Trophoblast cell (in vitro differentiated cells and primary cell): ENCODE measurements around the gene RPL22.

Experiments used
- DNase-seq, 2 donors: peaks; one replicate each; pipeline ENCODE4 v3.0.0-alpha.2; 2016
- H2AFZ ChIP-seq: 2 replicates; pipeline ENCODE4 v1.6.1; 2013; ENCODE audit warnings: low read length, moderate library complexity, mild to moderate bottlenecking; ENCODE audit not compliant: insufficient read depth, poor library complexity
- H2AK5ac ChIP-seq: 2 replicates; pipeline ENCODE4 v1.6.1; 2013; ENCODE audit warnings: mild to moderate bottlenecking, low read length
- H2BK120ac ChIP-seq: 2 replicates; pipeline ENCODE4 v1.6.1; 2013; ENCODE audit warnings: low read length, mild to moderate bottlenecking, moderate library complexity; ENCODE audit not compliant: insufficient read depth, poor library complexity
- H2BK12ac ChIP-seq: 2 replicates; pipeline ENCODE4 v1.6.1; 2013; ENCODE audit warnings: mild to moderate bottlenecking, low read length, moderate library complexity
- H2BK5ac ChIP-seq: 2 replicates; pipeline ENCODE4 v1.6.1; 2013; ENCODE audit warnings: low read length, low read depth, moderate library complexity, mild to moderate bottlenecking; ENCODE audit not compliant: poor library complexity
- H3K14ac ChIP-seq: 2 replicates; pipeline ENCODE4 v1.6.1; 2013; ENCODE audit warnings: mild to moderate bottlenecking, low read length
- H3K18ac ChIP-seq: 2 replicates; pipeline ENCODE4 v1.6.1; 2013; ENCODE audit warnings: mild to moderate bottlenecking, low read length
- H3K23ac ChIP-seq: 2 replicates; pipeline ENCODE4 v1.6.1; 2013; ENCODE audit warnings: low read length
- H3K27ac ChIP-seq: 2 replicates; pipeline ENCODE4 v1.5.1; 2013; ENCODE audit warnings: low read depth, mild to moderate bottlenecking, inconsistent platforms, low read length, moderate library complexity
- H3K27me3 ChIP-seq: 2 replicates; pipeline ENCODE4 v1.6.1; 2013; ENCODE audit warnings: inconsistent platforms, mild to moderate bottlenecking, low read length, moderate library complexity; ENCODE audit not compliant: insufficient read depth
- H3K36me3 ChIP-seq, 2 experiments: 1 replicate in 1 of 2; 2 replicates in 1 of 2; pipeline ENCODE4 v1.6.1; 2013; ENCODE audit warnings: low read length in 2 of 2, mild to moderate bottlenecking in 2 of 2, moderate library complexity in 1 of 2; ENCODE audit not compliant: insufficient read depth in 2 of 2, control insufficient read depth in 1 of 2
- H3K4ac ChIP-seq: 2 replicates; pipeline ENCODE4 v1.6.1; 2013; ENCODE audit warnings: low read depth, mild to moderate bottlenecking, low read length, moderate library complexity
- H3K4me1 ChIP-seq, 2 experiments: 1 replicate in 1 of 2; 2 replicates in 1 of 2; pipeline ENCODE4 v1.6.1; 2013; ENCODE audit warnings: low read length in 2 of 2, mild to moderate bottlenecking in 2 of 2, moderate library complexity in 1 of 2; ENCODE audit not compliant: insufficient read depth in 2 of 2, control insufficient read depth in 1 of 2
- H3K4me2 ChIP-seq: 2 replicates; pipeline ENCODE4 v1.6.1; 2013; ENCODE audit warnings: inconsistent platforms, mild to moderate bottlenecking, low read length, moderate library complexity
- H3K4me3 ChIP-seq: 2 replicates; pipeline ENCODE4 v1.5.1; 2013; ENCODE audit warnings: mild to moderate bottlenecking, low read depth, low read length, inconsistent platforms
- H3K79me1 ChIP-seq: one replicate; pipeline ENCODE4 v1.6.1; 2013; ENCODE audit warnings: low read length
- H3K79me2 ChIP-seq: 2 replicates; pipeline ENCODE4 v1.6.1; 2013; ENCODE audit warnings: low read length, mild to moderate bottlenecking; ENCODE audit not compliant: control insufficient read depth, insufficient read depth, poor library complexity
- H3K9ac ChIP-seq: 2 replicates; pipeline ENCODE4 v1.6.1; 2013; ENCODE audit warnings: mild to moderate bottlenecking, low read length
- H3K9me3 ChIP-seq: 2 replicates; pipeline ENCODE4 v1.6.1; 2013; ENCODE audit warnings: low read depth, mild to moderate bottlenecking, control low read depth, inconsistent platforms, low read length; ENCODE audit not compliant: insufficient read depth
- H4K12ac ChIP-seq: 2 replicates; pipeline ENCODE4 v1.6.1; 2013; ENCODE audit warnings: low read depth, mild to moderate bottlenecking, low read length, moderate library complexity
- H4K8ac ChIP-seq: 2 replicates; pipeline ENCODE4 v1.6.1; 2013; ENCODE audit warnings: low read depth, mild to moderate bottlenecking, low read length, moderate library complexity
- H4K91ac ChIP-seq: one replicate; pipeline ENCODE4 v1.6.1; 2013; ENCODE audit warnings: low read depth, mild to moderate bottlenecking, low read length, moderate library complexity
- WGBS: extraction: QIAGEN DNeasy Blood & Tissue Kit; methylation state at CpG from one replicate; pipeline ENCODE4 v1.1.7; 2013; ENCODE audit warnings: missing lambda C conversion rate; ENCODE audit not compliant: insufficient read length, insufficient coverage; ENCODE audit errors: extremely low coverage; 5-methylcytosine and 5-hydroxymethylcytosine counted together

RPL22 gene

GRCh38 chr1:6223617-6224016 is 24.2 kb upstream of the RPL22 start:
- H3K79me2 ChIP-seq: no peaks in the 10 kb centered on the region

GRCh38 chr1:6222636-6223035 is 23.2 kb upstream of the RPL22 start:
- Histone ChIP-seq H3K4me2 (no peak overlapping the region), H4K91ac (no peak overlapping the region), H3K27me3 (no peaks in the 10 kb centered on the region), H4K8ac (no peak overlapping the region), H2BK12ac (no peak overlapping the region), H3K4me3 (no peak overlapping the region), H3K79me1 (no peaks in the 10 kb centered on the region), H3K23ac (no peak overlapping the region), H3K14ac (no peak overlapping the region), H2BK120ac (no peak overlapping the region), H3K4me1 (peaks cover 3 to 5% of the 10 kb centered on the region in 2 experiments), H3K4ac (no peak overlapping the region), H2AK5ac (no peak overlapping the region), H3K9me3 (no peaks in the 10 kb centered on the region), H3K18ac (no peak overlapping the region), H3K36me3 (peaks cover 41% of the 10 kb centered on the region in 2 experiments), H2BK5ac (no peak overlapping the region), H3K79me2 (no peaks in the 10 kb centered on the region), H2AFZ (no peak overlapping the region), H4K12ac (no peak overlapping the region), H3K9ac (no peak overlapping the region), H3K27ac (no peak overlapping the region)
- DNase-seq: peak in 1 of 2 donors; percentile 12
- WGBS: no CpG with 5 or more reads among the region's 6 CpGs

More at GRCh38 chr1:6223617-6224016, 24.2 kb upstream of the RPL22 start:
- Histone ChIP-seq H4K91ac (no peak overlapping the region), H3K23ac (no peak overlapping the region), H2BK5ac (no peak overlapping the region), H4K12ac (no peak overlapping the region), H3K4me3 (no peak overlapping the region), H3K4me1 (peaks cover 3 to 5% of the 10 kb centered on the region in 2 experiments), H3K4ac (no peak overlapping the region), H2BK120ac (no peak overlapping the region), H3K27ac (no peak overlapping the region), H3K79me1 (no peaks in the 10 kb centered on the region), H3K18ac (no peak overlapping the region), H2AK5ac (no peak overlapping the region), H3K27me3 (no peaks in the 10 kb centered on the region), H4K8ac (no peak overlapping the region), H2BK12ac (no peak overlapping the region), H3K9me3 (no peaks in the 10 kb centered on the region), H2AFZ (no peak overlapping the region), H3K9ac (no peak overlapping the region), H3K36me3 (peaks cover 41 to 45% of the 10 kb centered on the region in 2 experiments), H3K14ac (no peak overlapping the region), H3K4me2 (no peak overlapping the region)
- DNase-seq: no peak
- no CpG with 5 or more reads among the region's 13 CpGs for whole genome bisulfite sequencing

GRCh38 chr1:6221210-6221784 is 21.9 kb upstream of the RPL22 start:
- no peak overlapping the region for H3K9ac ChIP-seq
- H3K9me3 ChIP-seq: no peaks in the 10 kb centered on the region
- H3K18ac ChIP-seq: no peak overlapping the region
- no peaks in the 10 kb centered on the region for H3K79me1 ChIP-seq
- H2AFZ ChIP-seq: no peak overlapping the region
- H3K4me3 ChIP-seq: no peak overlapping the region
- H4K91ac ChIP-seq: no peak overlapping the region
- H3K36me3 ChIP-seq: peaks cover 36% of the 10 kb centered on the region in 2 experiments
- no peak overlapping the region for H4K12ac ChIP-seq
- H3K23ac ChIP-seq: no peak overlapping the region
- no peak overlapping the region for H2AK5ac ChIP-seq
- H4K8ac ChIP-seq: no peak overlapping the region
- no peak overlapping the region for H3K27ac ChIP-seq
- H2BK5ac ChIP-seq: no peak overlapping the region
- H2BK120ac ChIP-seq: no peak overlapping the region
- no peaks in the 10 kb centered on the region for H3K79me2 ChIP-seq
- WGBS: no CpG with 5 or more reads among the region's 12 CpGs
- H3K4ac ChIP-seq: no peak overlapping the region
- no peak overlapping the region for H2BK12ac ChIP-seq
- H3K4me2 ChIP-seq: no peak overlapping the region
- DNase-seq: no peak
- no peaks in the 10 kb centered on the region for H3K27me3 ChIP-seq
- H3K14ac ChIP-seq: no peak overlapping the region
- peaks cover 3 to 5% of the 10 kb centered on the region in 2 experiments for H3K4me1 ChIP-seq

- WGBS: no CpG with 5 or more reads among the region's 8 CpGs
- no peak overlapping the region for H3K18ac ChIP-seq
- no peak overlapping the region for H2BK120ac ChIP-seq
- peak; percentile 88 to 94 for DNase-seq
- no peak overlapping the region for H3K4me2 ChIP-seq
- no peaks in the 10 kb centered on the region for H3K79me2 ChIP-seq
- H3K4ac ChIP-seq: no peak overlapping the region
- H3K4me1 ChIP-seq: peaks cover 3 to 5% of the 10 kb centered on the region in 2 experiments
- H3K4me3 ChIP-seq: no peak overlapping the region
- no peak overlapping the region for H3K9ac ChIP-seq
- no peaks in the 10 kb centered on the region for H3K9me3 ChIP-seq
- H3K36me3 ChIP-seq: peaks cover 25 to 26% of the 10 kb centered on the region in 2 experiments
- H3K79me1 ChIP-seq: no peaks in the 10 kb centered on the region
- H4K91ac ChIP-seq: no peak overlapping the region
- no peak overlapping the region for H3K23ac ChIP-seq
- H4K8ac ChIP-seq: no peak overlapping the region
- H4K12ac ChIP-seq: no peak overlapping the region
- no peaks in the 10 kb centered on the region for H3K27me3 ChIP-seq
- H3K27ac ChIP-seq: no peak overlapping the region
- H2BK5ac ChIP-seq: no peak overlapping the region
- no peak overlapping the region for H2AK5ac ChIP-seq
- no peak overlapping the region for H3K14ac ChIP-seq
- no peak overlapping the region for H2AFZ ChIP-seq
- no peak overlapping the region for H2BK12ac ChIP-seq
Observed at GRCh38 chr1:6220236-6220635, 20.8 kb upstream of the RPL22 start.
